ENCODE measurements around the gene SLC6A17.

SLC6A17 gene

GRCh38 chr1:110223127-110223526 lies 72.8 kb downstream of the SLC6A17 start:
- no peak overlapping the region for H3K4me3 ChIP-seq (ENCODE audit: low read depth, low read length)
- TF ChIP-seq POLR2A (IDR thresholded peaks at IDR 0.05; ENCODE audit: extremely low read depth, insufficient read length), result no peak
- no peak for TF ChIP-seq MAX (IDR thresholded peaks at IDR 0.05; ENCODE audit: low read depth, low read length)
- TF ChIP-seq MYC (IDR thresholded peaks at IDR 0.05; ENCODE audit: low read depth, low read length), result no peak
- TF ChIP-seq CTCF (IDR thresholded peaks at IDR 0.05; ENCODE audit: low read depth, low read length), result no peak
- DNase-seq (ENCODE audit: low read depth), result no peak

- H3K4me3 ChIP-seq (ENCODE audit: low read depth, low read length), result no peak overlapping the region
- TF ChIP-seq MYC (IDR thresholded peaks at IDR 0.05; ENCODE audit: low read depth, low read length) (no peak), CTCF (IDR thresholded peaks at IDR 0.05; ENCODE audit: low read depth, low read length) (no peak), MAX (IDR thresholded peaks at IDR 0.05; ENCODE audit: low read depth, low read length) (no peak), POLR2A (IDR thresholded peaks at IDR 0.05; ENCODE audit: extremely low read depth, insufficient read length) (no peak)
These were observed 73.3 kb downstream of the SLC6A17 start for GRCh38 chr1:110223581-110223980.

GRCh38 chr1:110224240-110224995 lies 74.1 kb downstream of the SLC6A17 start:
- DNase-seq (ENCODE audit: low read depth), result no peak
- TF ChIP-seq CTCF (IDR thresholded peaks at IDR 0.05; ENCODE audit: low read depth, low read length) (no peak), MAX (IDR thresholded peaks at IDR 0.05; ENCODE audit: low read depth, low read length) (no peak), POLR2A (IDR thresholded peaks at IDR 0.05; ENCODE audit: extremely low read depth, insufficient read length) (no peak), MYC (IDR thresholded peaks at IDR 0.05; ENCODE audit: low read depth, low read length) (no peak)
- no peak overlapping the region for H3K4me3 ChIP-seq (ENCODE audit: low read depth, low read length)

More at GRCh38 chr1:110223581-110223980, 73.3 kb downstream of the SLC6A17 start:
- DNase-seq (ENCODE audit: low read depth), result no peak

GRCh38 chr1:110225212-110225611 lies 74.9 kb downstream of the SLC6A17 start:
- H3K4me3 ChIP-seq (ENCODE audit: low read depth, low read length), result no peak overlapping the region
- TF ChIP-seq MAX (IDR thresholded peaks at IDR 0.05; ENCODE audit: low read depth, low read length) (no peak), MYC (IDR thresholded peaks at IDR 0.05; ENCODE audit: low read depth, low read length) (no peak), POLR2A (IDR thresholded peaks at IDR 0.05; ENCODE audit: extremely low read depth, insufficient read length) (no peak), CTCF (IDR thresholded peaks at IDR 0.05; ENCODE audit: low read depth, low read length) (no peak)
- DNase-seq (ENCODE audit: low read depth), result no peak

- TF ChIP-seq POLR2A (IDR thresholded peaks at IDR 0.05; ENCODE audit: extremely low read depth, insufficient read length) (no peak), MAX (IDR thresholded peaks at IDR 0.05; ENCODE audit: low read depth, low read length) (no peak), CTCF (IDR thresholded peaks at IDR 0.05; ENCODE audit: low read depth, low read length) (no peak), MYC (IDR thresholded peaks at IDR 0.05; ENCODE audit: low read depth, low read length) (no peak)
- H3K4me3 ChIP-seq (ENCODE audit: low read depth, low read length), result no peak overlapping the region
- DNase-seq (ENCODE audit: low read depth), result no peak
These were observed 75.6 kb downstream of the SLC6A17 start for GRCh38 chr1:110225756-110226404.

Data from NB4 (cell line).